ENCODE data around the gene PRDM10. TPM values are rescaled to one million over a fixed set of nuclear protein-coding genes. Genes with fewer than 3 reads are reported as not detected.

Gene PRDM10, protein sequence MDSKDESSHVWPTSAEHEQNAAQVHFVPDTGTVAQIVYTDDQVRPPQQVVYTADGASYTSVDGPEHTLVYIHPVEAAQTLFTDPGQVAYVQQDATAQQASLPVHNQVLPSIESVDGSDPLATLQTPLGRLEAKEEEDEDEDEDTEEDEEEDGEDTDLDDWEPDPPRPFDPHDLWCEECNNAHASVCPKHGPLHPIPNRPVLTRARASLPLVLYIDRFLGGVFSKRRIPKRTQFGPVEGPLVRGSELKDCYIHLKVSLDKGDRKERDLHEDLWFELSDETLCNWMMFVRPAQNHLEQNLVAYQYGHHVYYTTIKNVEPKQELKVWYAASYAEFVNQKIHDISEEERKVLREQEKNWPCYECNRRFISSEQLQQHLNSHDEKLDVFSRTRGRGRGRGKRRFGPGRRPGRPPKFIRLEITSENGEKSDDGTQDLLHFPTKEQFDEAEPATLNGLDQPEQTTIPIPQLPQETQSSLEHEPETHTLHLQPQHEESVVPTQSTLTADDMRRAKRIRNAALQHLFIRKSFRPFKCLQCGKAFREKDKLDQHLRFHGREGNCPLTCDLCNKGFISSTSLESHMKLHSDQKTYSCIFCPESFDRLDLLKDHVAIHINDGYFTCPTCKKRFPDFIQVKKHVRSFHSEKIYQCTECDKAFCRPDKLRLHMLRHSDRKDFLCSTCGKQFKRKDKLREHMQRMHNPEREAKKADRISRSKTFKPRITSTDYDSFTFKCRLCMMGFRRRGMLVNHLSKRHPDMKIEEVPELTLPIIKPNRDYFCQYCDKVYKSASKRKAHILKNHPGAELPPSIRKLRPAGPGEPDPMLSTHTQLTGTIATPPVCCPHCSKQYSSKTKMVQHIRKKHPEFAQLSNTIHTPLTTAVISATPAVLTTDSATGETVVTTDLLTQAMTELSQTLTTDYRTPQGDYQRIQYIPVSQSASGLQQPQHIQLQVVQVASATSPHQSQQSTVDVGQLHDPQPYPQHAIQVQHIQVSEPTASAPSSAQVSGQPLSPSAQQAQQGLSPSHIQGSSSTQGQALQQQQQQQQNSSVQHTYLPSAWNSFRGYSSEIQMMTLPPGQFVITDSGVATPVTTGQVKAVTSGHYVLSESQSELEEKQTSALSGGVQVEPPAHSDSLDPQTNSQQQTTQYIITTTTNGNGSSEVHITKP
- total RNA-seq (2022; extraction: Qiagen RNA extraction; ENCODE audit: low read depth) = 1.4 to 2.6 TPM (median 1.8 TPM) in 5 replicates

DNA sequence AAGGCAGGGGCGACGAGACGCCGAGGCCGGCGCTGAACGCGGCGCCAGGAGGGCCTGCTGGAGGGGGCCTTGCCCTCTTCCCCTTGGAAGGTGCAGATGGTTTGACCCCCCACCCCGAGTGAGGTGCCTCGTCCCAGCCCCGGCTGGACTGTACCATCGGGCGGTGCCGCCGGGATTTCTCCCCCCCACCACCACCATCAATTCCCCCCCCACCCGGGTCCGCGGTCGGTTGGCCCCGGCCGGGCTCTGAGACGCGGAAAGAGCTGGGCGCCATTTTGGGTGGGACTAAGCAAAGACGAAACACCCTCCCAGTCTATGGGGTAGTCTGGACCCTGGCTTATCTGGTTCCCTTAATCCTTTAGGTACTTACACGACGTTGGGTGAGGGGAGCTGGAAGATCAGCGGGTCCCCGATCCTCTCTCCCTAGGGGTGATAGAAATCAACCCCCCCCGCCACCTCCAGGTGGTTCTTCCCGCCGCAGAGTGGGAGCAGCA, at the start of gene PRDM10:
PRDM10 (minus strand) TSS at position 484 of the 494 bp plus-strand sequence. CDS start 41,871 bp downstream, outside the sequence.

DNA sequence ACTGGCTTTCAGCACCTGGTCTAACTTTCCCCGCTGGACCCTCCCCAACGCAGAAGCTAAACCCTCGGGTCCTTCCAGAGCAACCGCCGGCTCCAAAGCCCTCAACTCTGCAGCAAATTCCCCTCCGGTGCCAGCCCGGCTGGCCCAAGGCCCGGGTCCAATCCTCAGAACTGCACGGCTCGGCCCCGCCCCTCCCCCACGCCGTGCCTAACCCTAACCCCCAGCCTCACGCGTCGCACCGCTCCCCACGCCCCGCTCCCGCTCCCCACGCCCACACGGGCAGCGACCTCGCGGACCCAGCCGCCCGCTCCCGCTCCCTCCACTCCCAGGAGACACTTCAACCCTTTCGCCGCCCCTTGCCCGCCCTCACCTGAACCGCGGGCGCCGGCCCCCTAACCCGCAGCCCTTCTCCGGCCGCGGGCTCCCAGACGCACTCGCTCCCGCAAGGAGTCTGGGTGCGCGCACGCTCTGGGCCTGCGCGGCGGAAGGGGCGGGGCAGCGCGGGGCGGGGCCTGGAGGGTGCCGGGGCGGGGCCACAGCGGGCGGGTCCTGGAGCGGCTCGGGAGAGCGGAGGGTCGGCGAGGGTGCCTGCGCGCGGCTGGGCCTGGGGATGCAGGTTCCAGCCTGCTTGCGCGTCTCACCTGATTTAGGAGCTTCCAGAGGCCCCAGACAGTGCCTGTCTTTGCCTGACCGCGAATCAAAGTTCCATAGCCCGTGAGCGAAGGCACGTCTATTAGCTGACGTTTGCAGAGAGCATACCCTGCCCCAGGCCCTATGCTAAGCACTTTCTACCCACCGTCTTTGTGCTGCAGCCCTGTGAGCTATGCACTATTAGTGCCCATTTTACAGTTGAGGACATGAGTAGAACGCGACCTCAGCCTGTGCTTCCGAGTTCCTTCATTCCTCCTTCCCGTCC, 107.3 kb downstream of the PRDM10 start, which contains the start of gene NFRKB:
NFRKB (minus strand) TSS at position 453 of the 916 bp plus-strand sequence. CDS start 2,729 bp downstream, outside the sequence.

Other genes starting within 250 kb of the PRDM10 start
- gene TMEM45B, start 187.0 kb downstream of the PRDM10 start, total RNA-seq (2022; extraction: Qiagen RNA extraction; ENCODE audit: low read depth) = 0.07 to 0.41 TPM (median 0.38 TPM) in 3 of 5 replicates, not detected in the others
- 10.0 to 14.7 TPM (median 13.9 TPM) in 5 replicates for gene NFRKB, start 107.3 kb downstream of the PRDM10 start, total RNA-seq (2022; extraction: Qiagen RNA extraction; ENCODE audit: low read depth)
- 157 to 194 TPM (median 171 TPM) in 5 replicates for gene APLP2, start 67.1 kb upstream of the PRDM10 start, total RNA-seq (2022; extraction: Qiagen RNA extraction; ENCODE audit: low read depth)
- 0.09 to 0.53 TPM (median 0.27 TPM) in 5 replicates for gene ST14, start 156.9 kb upstream of the PRDM10 start, total RNA-seq (2022; extraction: Qiagen RNA extraction; ENCODE audit: low read depth)

All from A549 treated with ZK216348 at 1 μM for 4 hours (cell line).